SK-N-SH treated with all-trans-retinoic acid at 6 μM for 48 hours (cell line): Measurements from ENCODE around the gene CST7.

Source experiments
- ATAC-seq: fragments of 200-7000 bp; cut with Tn5 transposase; 3 replicates; pipeline ENCODE4 v1.9.1; 2020; ENCODE audit warnings: mild to moderate bottlenecking, moderate library complexity
- ARNTL ChIP-seq: fragments of 450-650 bp; formaldehyde crosslinking; IDR thresholded peaks from 2 replicates; pipeline ENCODE4 v1.5.0; 2020; ENCODE audit warnings: low read depth, mild to moderate bottlenecking, moderate library complexity, borderline replicate concordance
- BACH2 ChIP-seq: fragments of 250-450 bp; sonication (Bioruptor Pico); IDR thresholded peaks from 2 replicates; pipeline ENCODE4 v1.9.0; 2021; ENCODE audit warnings: mild to moderate bottlenecking, borderline replicate concordance
- CSDC2 ChIP-seq: fragments of 250-450 bp; sonication (Bioruptor Pico); IDR thresholded peaks from 2 replicates; pipeline ENCODE4 v1.5.0; 2020; ENCODE audit warnings: mild to moderate bottlenecking, moderate library complexity
- CSRNP3 ChIP-seq: fragments of 250-450 bp; sonication (Bioruptor Pico); IDR thresholded peaks from 2 replicates; pipeline ENCODE4 v1.5.1; 2021; ENCODE audit warnings: mild to moderate bottlenecking, moderate library complexity
- ESRRG ChIP-seq: fragments of 250-450 bp; sonication (Bioruptor Pico); IDR thresholded peaks from 2 replicates; pipeline ENCODE4 v1.6.1; 2021; ENCODE audit warnings: mild to moderate bottlenecking
- GLIS3 ChIP-seq: fragments of 250-450 bp; sonication (Bioruptor Pico); IDR thresholded peaks from 2 replicates; pipeline ENCODE4 v1.5.0; 2020; ENCODE audit warnings: mild to moderate bottlenecking, moderate library complexity
- ISL1 ChIP-seq: fragments of 250-450 bp; sonication (Bioruptor Pico); IDR thresholded peaks from 2 replicates; pipeline ENCODE4 v2.1.2; 2022; ENCODE audit warnings: mild to moderate bottlenecking, moderate library complexity
- PATZ1 ChIP-seq: fragments of 250-450 bp; sonication (Bioruptor Pico); IDR thresholded peaks from 2 replicates; pipeline ENCODE4 v1.8.0; 2020; ENCODE audit warnings: mild to moderate bottlenecking, moderate library complexity, borderline replicate concordance
- POU6F1 ChIP-seq: fragments of 250-450 bp; sonication (Bioruptor Pico); IDR thresholded peaks from 2 replicates; pipeline ENCODE4 v1.8.0; 2021; ENCODE audit warnings: low read depth, mild to moderate bottlenecking, moderate library complexity, borderline replicate concordance
- PPARA ChIP-seq: fragments of 250-450 bp; sonication (Bioruptor Pico); IDR thresholded peaks from 2 replicates; pipeline ENCODE4 v1.5.0; 2020; ENCODE audit warnings: mild to moderate bottlenecking, borderline replicate concordance
- RARB ChIP-seq: fragments of 250-450 bp; sonication (Bioruptor Pico); IDR thresholded peaks from 2 replicates; pipeline ENCODE4 v1.8.0; 2021; ENCODE audit warnings: mild to moderate bottlenecking, moderate library complexity
- SNAI2 ChIP-seq: fragments of 250-450 bp; sonication (Bioruptor Pico); IDR thresholded peaks from 2 replicates; pipeline ENCODE4 v1.5.0; 2020; ENCODE audit warnings: mild to moderate bottlenecking, moderate library complexity
- TCF4 ChIP-seq: fragments of 250-450 bp; sonication (Bioruptor Pico); IDR thresholded peaks from 2 replicates; pipeline ENCODE4 v1.8.0; 2021; ENCODE audit warnings: mild to moderate bottlenecking, moderate library complexity, borderline replicate concordance
- TOX ChIP-seq: fragments of 250-450 bp; sonication (Bioruptor Pico); IDR thresholded peaks from 2 replicates; pipeline ENCODE4 v1.8.0; 2021; ENCODE audit warnings: mild to moderate bottlenecking, moderate library complexity, borderline replicate concordance
- TSHZ2 ChIP-seq: fragments of 250-450 bp; sonication (Bioruptor Pico); IDR thresholded peaks from 2 replicates; pipeline ENCODE4 v1.5.0; 2020; ENCODE audit warnings: mild to moderate bottlenecking, moderate library complexity
- ZC3H10 ChIP-seq: fragments of 250-450 bp; sonication (Bioruptor Pico); IDR thresholded peaks from 2 replicates; pipeline ENCODE4 v1.5.1; 2021; ENCODE audit warnings: mild to moderate bottlenecking, moderate library complexity
- ZFP3 ChIP-seq: fragments of 250-450 bp; sonication (Bioruptor Pico); IDR thresholded peaks from 2 replicates; pipeline ENCODE4 v1.5.0; 2020; ENCODE audit warnings: mild to moderate bottlenecking, moderate library complexity
- ZFP30 ChIP-seq: fragments of 450-650 bp; formaldehyde crosslinking; IDR thresholded peaks from 2 replicates; pipeline ENCODE4 v1.5.0; 2022; ENCODE audit warnings: mild to moderate bottlenecking, moderate library complexity
- ZNF565 ChIP-seq: fragments of 450-650 bp; formaldehyde crosslinking; conservative IDR thresholded peaks from 2 replicates; pipeline ENCODE4 v1.5.0; 2020; ENCODE audit warnings: low read depth, mild to moderate bottlenecking, moderate library complexity
- ZNF8 ChIP-seq: fragments of 450-650 bp; formaldehyde crosslinking; IDR thresholded peaks from 2 replicates; pipeline ENCODE4 v1.5.0; 2020; ENCODE audit warnings: mild to moderate bottlenecking, moderate library complexity

The CST7 gene

GRCh38 chr20:24983896-24984295, 34.8 kb downstream of the CST7 start:
- TF ChIP-seq BACH2 (no peak), TCF4 (no peak), ZFP3 (CRISPR knock-in tag) (no peak), ZNF565 (no peak), RARB (CRISPR knock-in tag) (no peak), SNAI2 (CRISPR knock-in tag) (no peak), ZNF8 (no peak), ARNTL (CRISPR knock-in tag) (no peak), ESRRG (no peak), TSHZ2 (CRISPR knock-in tag) (no peak), TOX (no peak), ISL1 (CRISPR knock-in tag) (no peak), ZFP30 (CRISPR knock-in tag) (no peak)
- TF ChIP-seq, all 23 proteins: peak for 0
- ATAC-seq: no peak

GRCh38 chr20:24984961-24985640, 36.0 kb downstream of the CST7 start:
- no peak for TF ChIP-seq PPARA (CRISPR knock-in tag)
- TF ChIP-seq SNAI2 (CRISPR knock-in tag): no peak
- TF ChIP-seq CSDC2 (CRISPR knock-in tag): no peak
- TF ChIP-seq ZNF8: no peak
- no peak for TF ChIP-seq ZC3H10 (CRISPR knock-in tag)
- no peak for TF ChIP-seq ZFP3 (CRISPR knock-in tag)
- no peak for ATAC-seq

GRCh38 chr20:24985802-24986201, 36.7 kb downstream of the CST7 start:
- ATAC-seq: no peak
- TF ChIP-seq TSHZ2 (CRISPR knock-in tag): no peak
- no peak for TF ChIP-seq TCF4
- no peak for TF ChIP-seq GLIS3 (CRISPR knock-in tag)
- TF ChIP-seq ZFP3 (CRISPR knock-in tag): no peak
- no peak for TF ChIP-seq ARNTL (CRISPR knock-in tag)
- TF ChIP-seq POU6F1: no peak
- TF ChIP-seq RARB (CRISPR knock-in tag): no peak
- no peak for TF ChIP-seq ESRRG
- no peak for TF ChIP-seq ZNF8
- TF ChIP-seq SNAI2 (CRISPR knock-in tag): no peak
- no peak for TF ChIP-seq ZC3H10 (CRISPR knock-in tag)
- TF ChIP-seq TOX: no peak
- no peak for TF ChIP-seq CSDC2 (CRISPR knock-in tag)
- no peak for TF ChIP-seq PATZ1 (CRISPR knock-in tag)
- TF ChIP-seq ZNF565: no peak
- TF ChIP-seq BACH2: no peak
- no peak for TF ChIP-seq ZFP30 (CRISPR knock-in tag)
- TF ChIP-seq CSRNP3 (CRISPR knock-in tag): no peak
